GM23338 (cell line): ENCODE results near the gene THBS4. TPM values are rescaled to one million over a fixed set of nuclear protein-coding genes. Genes with fewer than 3 reads are reported as not detected.

Experiments
- ATAC-seq: fragments of 200-7000 bp; cut with Tn5 transposase; 3 replicates; pipeline ENCODE4 v1.9.1; 2020
- DNase-seq: peaks from one replicate; pipeline ENCODE4 v3.0.0-alpha.2; 2015; ENCODE audit warnings: low spot score
- H2AFZ ChIP-seq: fragments of 200-600 bp; sonication (generic); 2 replicates; pipeline ENCODE4 v1.8.0; 2016; ENCODE audit warnings: antibody characterized with exemption, mild to moderate bottlenecking, moderate library complexity
- H3F3A ChIP-seq: fragments of 200-600 bp; sonication (generic); replicated peaks from 2 replicates; pipeline ENCODE4 v1.8.0; 2017; ENCODE audit warnings: antibody characterized with exemption, mixed run types, low read depth
- H3K27ac ChIP-seq: fragments of 200-600 bp; sonication (generic); 2 replicates; pipeline ENCODE4 v1.6.1; 2016; ENCODE audit warnings: low read depth
- H3K27me3 ChIP-seq: fragments of 200-600 bp; sonication (generic); 2 replicates; pipeline ENCODE4 v1.8.0; 2016; ENCODE audit warnings: mild to moderate bottlenecking, mixed run types, moderate library complexity; ENCODE audit not compliant: insufficient read depth
- H3K36me3 ChIP-seq: fragments of 200-600 bp; sonication (generic); 2 replicates; pipeline ENCODE4 v1.8.0; 2016; ENCODE audit warnings: mild to moderate bottlenecking; ENCODE audit not compliant: insufficient read depth
- H3K4me1 ChIP-seq: fragments of 200-600 bp; sonication (generic); 2 replicates; pipeline ENCODE4 v1.8.0; 2016; ENCODE audit warnings: mild to moderate bottlenecking, moderate library complexity; ENCODE audit not compliant: insufficient read depth
- H3K4me2 ChIP-seq: fragments of 200-600 bp; sonication (generic); 2 replicates; pipeline ENCODE4 v1.7.1; 2017; ENCODE audit warnings: mixed run types
- H3K4me3 ChIP-seq: fragments of 200-600 bp; sonication (generic); 2 replicates; pipeline ENCODE4 v1.6.1; 2016; ENCODE audit warnings: mixed run types
- H3K79me2 ChIP-seq: fragments of 200-600 bp; sonication (generic); replicated peaks from 2 replicates; pipeline ENCODE4 v1.8.0; 2017; ENCODE audit warnings: mild to moderate bottlenecking; ENCODE audit not compliant: insufficient read depth
- H3K9me2 ChIP-seq: fragments of 200-600 bp; sonication (generic); 2 replicates; pipeline ENCODE4 v1.8.0; 2017; ENCODE audit not compliant: insufficient read depth
- H4K20me1 ChIP-seq: fragments of 200-600 bp; sonication (generic); replicated peaks from 2 replicates; pipeline ENCODE4 v1.8.0; 2017; ENCODE audit warnings: mild to moderate bottlenecking; ENCODE audit not compliant: insufficient read depth
- H3K27ac Mint-ChIP-seq: 2 replicates; pipeline ENCODE4 v1.8.0; 2020; ENCODE audit warnings: inconsistent platforms, mild to moderate bottlenecking, moderate library complexity, mixed read lengths
- H3K27me3 Mint-ChIP-seq: 3 replicates; pipeline ENCODE4 v1.8.0; 2022; ENCODE audit warnings: low read depth, mild to moderate bottlenecking, moderate library complexity, mixed read lengths, inconsistent platforms; ENCODE audit not compliant: insufficient read depth, poor library complexity
- H3K36me3 Mint-ChIP-seq: 3 replicates; pipeline ENCODE4 v1.8.0; 2021; ENCODE audit warnings: low read depth, mild to moderate bottlenecking, inconsistent platforms, moderate library complexity, mixed read lengths
- H3K4me1 Mint-ChIP-seq: 3 replicates; pipeline ENCODE4 v1.8.0; 2020; ENCODE audit warnings: mild to moderate bottlenecking, inconsistent platforms, mixed read lengths
- H3K4me3 Mint-ChIP-seq: 3 replicates; pipeline ENCODE4 v1.8.0; 2021; ENCODE audit warnings: moderate library complexity, mild to moderate bottlenecking, inconsistent platforms, mixed read lengths
- H3K9me3 Mint-ChIP-seq: 3 replicates; pipeline ENCODE4 v1.8.0; 2020; ENCODE audit warnings: moderate library complexity, mild to moderate bottlenecking, inconsistent platforms, mixed read lengths
- EZH2 ChIP-seq: fragments of 200-600 bp; sonication (generic); IDR thresholded peaks from one replicate; pipeline ENCODE4 v1.8.0; 2017; ENCODE audit warnings: antibody characterized with exemption, mild to moderate bottlenecking, low read depth; ENCODE audit not compliant: unreplicated experiment
- EZH2phosphoT487 ChIP-seq: fragments of 200-600 bp; sonication (generic); IDR thresholded peaks from one replicate; pipeline ENCODE4 v1.8.1; 2018; ENCODE audit warnings: antibody characterized with exemption; ENCODE audit not compliant: unreplicated experiment
- STAT1 ChIP-seq: IDR thresholded peaks from one replicate; pipeline ENCODE4 v1.6.1; 2016; ENCODE audit warnings: antibody characterized with exemption; ENCODE audit not compliant: unreplicated experiment
- ZNF114 ChIP-seq: fragments of 250-450 bp; sonication (Bioruptor Pico); IDR thresholded peaks from 2 replicates; pipeline ENCODE4 v1.5.0; 2020; ENCODE audit warnings: mild to moderate bottlenecking, moderate library complexity
- ZNF331 ChIP-seq: fragments of 250-450 bp; sonication (Bioruptor Pico); IDR thresholded peaks from 2 replicates; pipeline ENCODE4 v1.5.0; 2020; ENCODE audit warnings: low read depth, mild to moderate bottlenecking, moderate library complexity
- polyA plus RNA-seq: library from polyadenylated mRNA; unstranded; fragments of >200 nt; fragmentation: Nextera tagmentation; extraction: Ambion mirVana; gene quantifications from 2 replicates; pipeline ENCODE4 v1.2.1, GENCODE V29; 2016
- total RNA-seq: library from RNA; depleted of rRNA; stranded (reverse); fragments of >200 nt; shearing (Covaris generic); gene quantifications from 2 replicates; pipeline ENCODE4 v1.2.3, GENCODE V29; 2014
- TF ChIP-seq, protein P1 (sequence below): IDR thresholded peaks from 2 replicates; pipeline ENCODE4 v1.6.1; 2016; ENCODE audit warnings: antibody characterized with exemption
- TF ChIP-seq, protein P2 (sequence below), 2 experiments: fragments of 200-600 bp in 1 of 2; sonication (generic) in 1 of 2; conservative IDR thresholded peaks; 2 replicates each; pipeline versions ENCODE4 v1.5.1 to v1.6.1; 2016 to 2017; ENCODE audit warnings: antibody characterized with exemption in 2 of 2, low read depth in 2 of 2, mild to moderate bottlenecking in 2 of 2, moderate library complexity in 1 of 2
- TF ChIP-seq, protein P3 (sequence below): fragments of 250-450 bp; sonication (Bioruptor Pico); IDR thresholded peaks from 2 replicates; pipeline ENCODE4 v1.5.0; 2020; ENCODE audit warnings: mild to moderate bottlenecking, moderate library complexity

Gene THBS4
- total and polyA plus RNA-seq, 2 experiments from 2014 or later, result 14.0 to 23.2 TPM

DNA sequence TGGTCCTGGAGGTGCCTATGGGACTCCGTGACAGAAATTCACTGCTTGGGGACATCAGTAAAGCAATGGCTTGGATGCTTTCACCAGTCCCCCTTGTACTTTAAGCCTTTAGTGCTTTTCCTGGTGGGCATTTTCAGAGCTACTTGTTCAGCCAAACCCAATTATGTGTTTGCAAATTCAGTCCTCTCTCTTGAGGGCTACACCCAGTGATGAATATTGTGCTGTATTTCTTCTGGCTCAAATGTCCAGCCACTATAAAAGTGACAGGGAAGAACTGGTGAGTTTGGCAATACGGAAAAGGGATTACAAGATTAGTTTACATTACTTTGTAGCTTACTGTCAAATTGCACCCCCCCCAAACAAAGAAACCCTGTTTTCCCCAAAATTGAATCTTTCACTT, 4.5 kb downstream of the THBS4 start:
- peaks cover 4% of the 10 kb centered on the region; the same call in 1 of the 2 replicates for H3F3A ChIP-seq
- no peak for DNase-seq
- peaks cover 3% of the 10 kb centered on the region; the same call in 1 of the 2 replicates for H3K9me2 ChIP-seq
- no peak overlapping the region for H3K27ac ChIP-seq
- H4K20me1 ChIP-seq, result no peaks in the 10 kb centered on the region
- H2AFZ ChIP-seq, result no peak overlapping the region
- Mint-ChIP-seq H3K36me3 (no peaks in the 10 kb centered on the region), H3K4me3 (no peak overlapping the region), H3K4me1 (peaks cover 13% of the 10 kb centered on the region; the same call in 2 of the 3 replicates), H3K9me3 (no peaks in the 10 kb centered on the region), H3K27ac (no peak overlapping the region), H3K27me3 (peaks cover 13% of the 10 kb centered on the region)
- H3K36me3 ChIP-seq, result no peaks in the 10 kb centered on the region
- no peak overlapping the region for H3K4me3 ChIP-seq
- H3K4me1 ChIP-seq, result peaks cover 8% of the 10 kb centered on the region; the same call in 1 of the 2 replicates
- ATAC-seq, result no peak
- H3K27me3 ChIP-seq, result peaks cover 19% of the 10 kb centered on the region
- TF ChIP-seq EZH2phosphoT487 (no peak), EZH2 (no peak), ZNF331 (CRISPR knock-in tag) (no peak), ZNF114 (CRISPR knock-in tag) (no peak), STAT1 (no peak)
- TF ChIP-seq, protein P1, sequence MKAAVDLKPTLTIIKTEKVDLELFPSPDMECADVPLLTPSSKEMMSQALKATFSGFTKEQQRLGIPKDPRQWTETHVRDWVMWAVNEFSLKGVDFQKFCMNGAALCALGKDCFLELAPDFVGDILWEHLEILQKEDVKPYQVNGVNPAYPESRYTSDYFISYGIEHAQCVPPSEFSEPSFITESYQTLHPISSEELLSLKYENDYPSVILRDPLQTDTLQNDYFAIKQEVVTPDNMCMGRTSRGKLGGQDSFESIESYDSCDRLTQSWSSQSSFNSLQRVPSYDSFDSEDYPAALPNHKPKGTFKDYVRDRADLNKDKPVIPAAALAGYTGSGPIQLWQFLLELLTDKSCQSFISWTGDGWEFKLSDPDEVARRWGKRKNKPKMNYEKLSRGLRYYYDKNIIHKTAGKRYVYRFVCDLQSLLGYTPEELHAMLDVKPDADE, result no peak
- TF ChIP-seq, protein P2, sequence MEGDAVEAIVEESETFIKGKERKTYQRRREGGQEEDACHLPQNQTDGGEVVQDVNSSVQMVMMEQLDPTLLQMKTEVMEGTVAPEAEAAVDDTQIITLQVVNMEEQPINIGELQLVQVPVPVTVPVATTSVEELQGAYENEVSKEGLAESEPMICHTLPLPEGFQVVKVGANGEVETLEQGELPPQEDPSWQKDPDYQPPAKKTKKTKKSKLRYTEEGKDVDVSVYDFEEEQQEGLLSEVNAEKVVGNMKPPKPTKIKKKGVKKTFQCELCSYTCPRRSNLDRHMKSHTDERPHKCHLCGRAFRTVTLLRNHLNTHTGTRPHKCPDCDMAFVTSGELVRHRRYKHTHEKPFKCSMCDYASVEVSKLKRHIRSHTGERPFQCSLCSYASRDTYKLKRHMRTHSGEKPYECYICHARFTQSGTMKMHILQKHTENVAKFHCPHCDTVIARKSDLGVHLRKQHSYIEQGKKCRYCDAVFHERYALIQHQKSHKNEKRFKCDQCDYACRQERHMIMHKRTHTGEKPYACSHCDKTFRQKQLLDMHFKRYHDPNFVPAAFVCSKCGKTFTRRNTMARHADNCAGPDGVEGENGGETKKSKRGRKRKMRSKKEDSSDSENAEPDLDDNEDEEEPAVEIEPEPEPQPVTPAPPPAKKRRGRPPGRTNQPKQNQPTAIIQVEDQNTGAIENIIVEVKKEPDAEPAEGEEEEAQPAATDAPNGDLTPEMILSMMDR (conservative IDR thresholded peaks at IDR 0.05; ENCODE audit: low read depth in 2 of 2), result no peak
- TF ChIP-seq, protein P3, sequence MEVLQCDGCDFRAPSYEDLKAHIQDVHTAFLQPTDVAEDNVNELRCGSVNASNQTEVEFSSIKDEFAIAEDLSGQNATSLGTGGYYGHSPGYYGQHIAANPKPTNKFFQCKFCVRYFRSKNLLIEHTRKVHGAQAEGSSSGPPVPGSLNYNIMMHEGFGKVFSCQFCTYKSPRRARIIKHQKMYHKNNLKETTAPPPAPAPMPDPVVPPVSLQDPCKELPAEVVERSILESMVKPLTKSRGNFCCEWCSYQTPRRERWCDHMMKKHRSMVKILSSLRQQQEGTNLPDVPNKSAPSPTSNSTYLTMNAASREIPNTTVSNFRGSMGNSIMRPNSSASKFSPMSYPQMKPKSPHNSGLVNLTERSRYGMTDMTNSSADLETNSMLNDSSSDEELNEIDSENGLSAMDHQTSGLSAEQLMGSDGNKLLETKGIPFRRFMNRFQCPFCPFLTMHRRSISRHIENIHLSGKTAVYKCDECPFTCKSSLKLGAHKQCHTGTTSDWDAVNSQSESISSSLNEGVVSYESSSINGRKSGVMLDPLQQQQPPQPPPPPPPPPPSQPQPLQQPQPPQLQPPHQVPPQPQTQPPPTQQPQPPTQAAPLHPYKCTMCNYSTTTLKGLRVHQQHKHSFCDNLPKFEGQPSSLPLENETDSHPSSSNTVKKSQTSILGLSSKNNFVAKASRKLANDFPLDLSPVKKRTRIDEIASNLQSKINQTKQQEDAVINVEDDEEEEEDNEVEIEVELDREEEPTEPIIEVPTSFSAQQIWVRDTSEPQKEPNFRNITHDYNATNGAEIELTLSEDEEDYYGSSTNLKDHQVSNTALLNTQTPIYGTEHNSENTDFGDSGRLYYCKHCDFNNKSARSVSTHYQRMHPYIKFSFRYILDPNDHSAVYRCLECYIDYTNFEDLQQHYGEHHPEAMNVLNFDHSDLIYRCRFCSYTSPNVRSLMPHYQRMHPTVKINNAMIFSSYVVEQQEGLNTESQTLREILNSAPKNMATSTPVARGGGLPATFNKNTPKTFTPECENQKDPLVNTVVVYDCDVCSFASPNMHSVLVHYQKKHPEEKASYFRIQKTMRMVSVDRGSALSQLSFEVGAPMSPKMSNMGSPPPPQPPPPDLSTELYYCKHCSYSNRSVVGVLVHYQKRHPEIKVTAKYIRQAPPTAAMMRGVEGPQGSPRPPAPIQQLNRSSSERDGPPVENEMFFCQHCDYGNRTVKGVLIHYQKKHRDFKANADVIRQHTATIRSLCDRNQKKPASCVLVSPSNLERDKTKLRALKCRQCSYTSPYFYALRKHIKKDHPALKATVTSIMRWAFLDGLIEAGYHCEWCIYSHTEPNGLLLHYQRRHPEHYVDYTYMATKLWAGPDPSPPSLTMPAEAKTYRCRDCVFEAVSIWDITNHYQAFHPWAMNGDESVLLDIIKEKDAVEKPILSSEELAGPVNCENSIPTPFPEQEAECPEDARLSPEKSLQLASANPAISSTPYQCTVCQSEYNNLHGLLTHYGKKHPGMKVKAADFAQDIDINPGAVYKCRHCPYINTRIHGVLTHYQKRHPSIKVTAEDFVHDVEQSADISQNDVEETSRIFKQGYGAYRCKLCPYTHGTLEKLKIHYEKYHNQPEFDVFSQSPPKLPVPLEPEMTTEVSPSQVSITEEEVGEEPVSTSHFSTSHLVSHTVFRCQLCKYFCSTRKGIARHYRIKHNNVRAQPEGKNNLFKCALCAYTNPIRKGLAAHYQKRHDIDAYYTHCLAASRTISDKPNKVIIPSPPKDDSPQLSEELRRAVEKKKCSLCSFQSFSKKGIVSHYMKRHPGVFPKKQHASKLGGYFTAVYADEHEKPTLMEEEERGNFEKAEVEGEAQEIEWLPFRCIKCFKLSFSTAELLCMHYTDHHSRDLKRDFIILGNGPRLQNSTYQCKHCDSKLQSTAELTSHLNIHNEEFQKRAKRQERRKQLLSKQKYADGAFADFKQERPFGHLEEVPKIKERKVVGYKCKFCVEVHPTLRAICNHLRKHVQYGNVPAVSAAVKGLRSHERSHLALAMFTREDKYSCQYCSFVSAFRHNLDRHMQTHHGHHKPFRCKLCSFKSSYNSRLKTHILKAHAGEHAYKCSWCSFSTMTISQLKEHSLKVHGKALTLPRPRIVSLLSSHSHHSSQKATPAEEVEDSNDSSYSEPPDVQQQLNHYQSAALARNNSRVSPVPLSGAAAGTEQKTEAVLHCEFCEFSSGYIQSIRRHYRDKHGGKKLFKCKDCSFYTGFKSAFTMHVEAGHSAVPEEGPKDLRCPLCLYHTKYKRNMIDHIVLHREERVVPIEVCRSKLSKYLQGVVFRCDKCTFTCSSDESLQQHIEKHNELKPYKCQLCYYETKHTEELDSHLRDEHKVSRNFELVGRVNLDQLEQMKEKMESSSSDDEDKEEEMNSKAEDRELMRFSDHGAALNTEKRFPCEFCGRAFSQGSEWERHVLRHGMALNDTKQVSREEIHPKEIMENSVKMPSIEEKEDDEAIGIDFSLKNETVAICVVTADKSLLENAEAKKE (CRISPR knock-in tag), result no peak
- no peak overlapping the region for H3K4me2 ChIP-seq
- no peaks in the 10 kb centered on the region for H3K79me2 ChIP-seq
